HepG2 (cell line): ENCODE data around the gene GPC6. TPM values are rescaled to one million over a fixed set of nuclear protein-coding genes. Genes with fewer than 3 reads are reported as not detected.

Source experiments
- CBX5 ChIP-seq: sonication (generic); formaldehyde crosslinking; IDR thresholded peaks from 2 replicates; pipeline ENCODE4 v1.4.0; 2020; ENCODE audit warnings: missing genetic modification reagents, borderline replicate concordance
- CCDC6 ChIP-seq: sonication (generic); formaldehyde crosslinking; IDR thresholded peaks from 2 replicates; pipeline ENCODE4 v1.8.1; 2022; ENCODE audit warnings: mild to moderate bottlenecking, missing genetic modification reagents, moderate library complexity
- DMAP1 ChIP-seq: IDR thresholded peaks from 2 replicates; pipeline ENCODE4 v1.6.1; 2016
- ISL2 ChIP-seq: sonication (generic); formaldehyde crosslinking; IDR thresholded peaks from 2 replicates; pipeline ENCODE4 v1.5.0; 2020; ENCODE audit warnings: missing genetic modification reagents
- MBNL3 ChIP-seq: fragments of 250-450 bp; sonication (Bioruptor Pico); conservative IDR thresholded peaks from 2 replicates; pipeline ENCODE4 v1.8.0; 2022; ENCODE audit warnings: mild to moderate bottlenecking, inconsistent platforms
- NCOA1 ChIP-seq: sonication (generic); formaldehyde crosslinking; IDR thresholded peaks from 2 replicates; pipeline ENCODE4 v1.9.0; 2021; ENCODE audit warnings: missing genetic modification reagents
- SIX4 ChIP-seq: sonication (generic); formaldehyde crosslinking; IDR thresholded peaks from 2 replicates; pipeline ENCODE4 v1.4.0; 2020; ENCODE audit warnings: missing genetic modification reagents
- SRSF9 ChIP-seq: fragments of 200-400 bp; formaldehyde crosslinking; IDR thresholded peaks from 2 replicates; pipeline ENCODE4 v1.6.1; 2018; ENCODE audit warnings: borderline replicate concordance, mild to moderate bottlenecking, low read depth, low read length; ENCODE audit not compliant: insufficient read depth, poor library complexity, severe bottlenecking
- ZNF329 ChIP-seq: sonication (generic); formaldehyde crosslinking; IDR thresholded peaks from 2 replicates; pipeline ENCODE4 v1.9.0; 2021; ENCODE audit warnings: low read depth, mild to moderate bottlenecking, missing genetic modification reagents
- ZNF567 ChIP-seq: sonication (generic); formaldehyde crosslinking; IDR thresholded peaks from 2 replicates; pipeline ENCODE4 v1.8.1; 2023; ENCODE audit warnings: mild to moderate bottlenecking, missing genetic modification reagents, borderline replicate concordance
- polyA plus RNA-seq, 8 experiments: library from polyadenylated mRNA; depleted of rRNA in 3 of 8; stranded (reverse) in 7 of 8; unstranded in 1 of 8; fragments of >200 nt; fragmentation: Illumina TruSeq in 4 of 8; extraction: Trizol in 4 of 8; gene quantifications; 2 replicates each; pipeline versions ENCODE4 v1.2.1 to v1.2.3, GENCODE V29; 2011 to 2016; ENCODE audit warnings: low read depth in 4 of 8, missing spikeins in 1 of 8, mixed read lengths in 1 of 8; ENCODE audit not compliant: insufficient read depth in 1 of 8
- total RNA-seq, 5 experiments: library from RNA; depleted of rRNA; stranded (reverse); fragments of >200 nt; fragmentation: Illumina TruSeq; extraction: Trizol; gene quantifications; 2 replicates each; pipeline ENCODE4 v1.2.3, GENCODE V29; 2016; ENCODE audit warnings: low read depth in 1 of 5
- TF ChIP-seq, protein P1 (sequence below): sonication (generic); formaldehyde crosslinking; IDR thresholded peaks from 2 replicates; pipeline ENCODE4 v1.5.1; 2020; ENCODE audit warnings: mild to moderate bottlenecking, missing genetic modification reagents, moderate library complexity
- TF ChIP-seq, protein P2 (sequence below): sonication (generic); formaldehyde crosslinking; IDR thresholded peaks from 2 replicates; pipeline ENCODE4 v1.4.0; 2020; ENCODE audit warnings: missing genetic modification reagents, borderline replicate concordance
- TF ChIP-seq, protein P3 (sequence below): IDR thresholded peaks from 2 replicates; pipeline ENCODE4 v1.6.1; 2016; ENCODE audit warnings: low read depth, control low read depth
- TF ChIP-seq, protein P4 (sequence below): sonication (generic); formaldehyde crosslinking; IDR thresholded peaks from 2 replicates; pipeline ENCODE4 v1.4.0; 2020; ENCODE audit warnings: mild to moderate bottlenecking, missing genetic modification reagents, borderline replicate concordance
- TF ChIP-seq, protein P5 (sequence below): sonication (generic); formaldehyde crosslinking; conservative IDR thresholded peaks from 2 replicates; pipeline ENCODE4 v1.4.0; 2020; ENCODE audit warnings: missing genetic modification reagents

The GPC6 gene
- total and polyA plus RNA-seq, 2 of the 13 experiments (the other 11 are each of a cell fraction or from before 2014, with no cell fraction given): 24.5 to 33.9 TPM

DNA sequence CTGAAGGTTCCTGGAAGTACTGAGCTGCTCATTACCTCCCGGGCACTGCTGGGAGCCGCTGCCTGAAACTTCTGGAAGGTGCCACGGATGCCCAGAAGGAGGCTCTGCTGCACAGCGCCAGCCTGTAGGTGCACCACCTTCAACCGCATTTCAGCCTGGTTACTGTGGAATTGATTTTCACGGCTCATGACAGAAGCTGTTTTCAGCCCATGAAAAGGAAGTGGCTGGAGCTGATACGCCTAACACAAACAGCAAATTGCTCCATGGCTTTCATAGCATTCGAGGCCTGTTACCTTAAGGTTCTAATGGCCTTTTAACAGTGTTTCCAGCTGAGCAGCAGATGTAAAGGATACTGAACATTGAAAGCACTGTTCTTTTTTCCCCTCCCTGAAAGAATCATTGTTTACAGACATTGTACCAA is 22.0 kb downstream of the GPC6 start (continued):
- TF ChIP-seq ZNF567 (CRISPR knock-in tag) (0 out of 2 replicates have a peak, but pooled peaks have one; percentile 66), SIX4 (CRISPR knock-in tag) (0 out of 2 replicates have a peak, but pooled peaks have one; percentile 43), DMAP1 (CRISPR knock-in tag) (peak; percentile 53; the same call in 1 of the 2 replicates), NCOA1 (CRISPR knock-in tag) (0 out of 2 replicates have a peak, but pooled peaks have one; percentile 63), CCDC6 (peak; percentile 76; the same call in 1 of the 2 replicates), SRSF9 (no peak), ZNF329 (CRISPR knock-in tag) (no peak), ISL2 (CRISPR knock-in tag) (peak; percentile 76), CBX5 (CRISPR knock-in tag) (peak; percentile 95; the same call in 1 of the 2 replicates), MBNL3 (CRISPR knock-in tag) (no peak)
- TF ChIP-seq, protein P1, sequence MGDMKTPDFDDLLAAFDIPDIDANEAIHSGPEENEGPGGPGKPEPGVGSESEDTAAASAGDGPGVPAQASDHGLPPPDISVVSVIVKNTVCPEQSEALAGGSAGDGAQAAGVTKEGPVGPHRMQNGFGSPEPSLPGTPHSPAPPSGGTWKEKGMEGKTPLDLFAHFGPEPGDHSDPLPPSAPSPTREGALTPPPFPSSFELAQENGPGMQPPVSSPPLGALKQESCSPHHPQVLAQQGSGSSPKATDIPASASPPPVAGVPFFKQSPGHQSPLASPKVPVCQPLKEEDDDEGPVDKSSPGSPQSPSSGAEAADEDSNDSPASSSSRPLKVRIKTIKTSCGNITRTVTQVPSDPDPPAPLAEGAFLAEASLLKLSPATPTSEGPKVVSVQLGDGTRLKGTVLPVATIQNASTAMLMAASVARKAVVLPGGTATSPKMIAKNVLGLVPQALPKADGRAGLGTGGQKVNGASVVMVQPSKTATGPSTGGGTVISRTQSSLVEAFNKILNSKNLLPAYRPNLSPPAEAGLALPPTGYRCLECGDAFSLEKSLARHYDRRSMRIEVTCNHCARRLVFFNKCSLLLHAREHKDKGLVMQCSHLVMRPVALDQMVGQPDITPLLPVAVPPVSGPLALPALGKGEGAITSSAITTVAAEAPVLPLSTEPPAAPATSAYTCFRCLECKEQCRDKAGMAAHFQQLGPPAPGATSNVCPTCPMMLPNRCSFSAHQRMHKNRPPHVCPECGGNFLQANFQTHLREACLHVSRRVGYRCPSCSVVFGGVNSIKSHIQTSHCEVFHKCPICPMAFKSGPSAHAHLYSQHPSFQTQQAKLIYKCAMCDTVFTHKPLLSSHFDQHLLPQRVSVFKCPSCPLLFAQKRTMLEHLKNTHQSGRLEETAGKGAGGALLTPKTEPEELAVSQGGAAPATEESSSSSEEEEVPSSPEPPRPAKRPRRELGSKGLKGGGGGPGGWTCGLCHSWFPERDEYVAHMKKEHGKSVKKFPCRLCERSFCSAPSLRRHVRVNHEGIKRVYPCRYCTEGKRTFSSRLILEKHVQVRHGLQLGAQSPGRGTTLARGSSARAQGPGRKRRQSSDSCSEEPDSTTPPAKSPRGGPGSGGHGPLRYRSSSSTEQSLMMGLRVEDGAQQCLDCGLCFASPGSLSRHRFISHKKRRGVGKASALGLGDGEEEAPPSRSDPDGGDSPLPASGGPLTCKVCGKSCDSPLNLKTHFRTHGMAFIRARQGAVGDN (CRISPR knock-in tag): peak; percentile 94
- TF ChIP-seq, protein P2, sequence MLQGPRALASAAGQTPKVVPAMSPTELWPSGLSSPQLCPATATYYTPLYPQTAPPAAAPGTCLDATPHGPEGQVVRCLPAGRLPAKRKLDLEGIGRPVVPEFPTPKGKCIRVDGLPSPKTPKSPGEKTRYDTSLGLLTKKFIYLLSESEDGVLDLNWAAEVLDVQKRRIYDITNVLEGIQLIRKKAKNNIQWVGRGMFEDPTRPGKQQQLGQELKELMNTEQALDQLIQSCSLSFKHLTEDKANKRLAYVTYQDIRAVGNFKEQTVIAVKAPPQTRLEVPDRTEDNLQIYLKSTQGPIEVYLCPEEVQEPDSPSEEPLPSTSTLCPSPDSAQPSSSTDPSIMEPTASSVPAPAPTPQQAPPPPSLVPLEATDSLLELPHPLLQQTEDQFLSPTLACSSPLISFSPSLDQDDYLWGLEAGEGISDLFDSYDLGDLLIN (CRISPR knock-in tag): no peak
- TF ChIP-seq, protein P3, sequence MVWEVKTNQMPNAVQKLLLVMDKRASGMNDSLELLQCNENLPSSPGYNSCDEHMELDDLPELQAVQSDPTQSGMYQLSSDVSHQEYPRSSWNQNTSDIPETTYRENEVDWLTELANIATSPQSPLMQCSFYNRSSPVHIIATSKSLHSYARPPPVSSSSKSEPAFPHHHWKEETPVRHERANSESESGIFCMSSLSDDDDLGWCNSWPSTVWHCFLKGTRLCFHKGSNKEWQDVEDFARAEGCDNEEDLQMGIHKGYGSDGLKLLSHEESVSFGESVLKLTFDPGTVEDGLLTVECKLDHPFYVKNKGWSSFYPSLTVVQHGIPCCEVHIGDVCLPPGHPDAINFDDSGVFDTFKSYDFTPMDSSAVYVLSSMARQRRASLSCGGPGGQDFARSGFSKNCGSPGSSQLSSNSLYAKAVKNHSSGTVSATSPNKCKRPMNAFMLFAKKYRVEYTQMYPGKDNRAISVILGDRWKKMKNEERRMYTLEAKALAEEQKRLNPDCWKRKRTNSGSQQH (CRISPR knock-in tag): no peak
- TF ChIP-seq, protein P4, sequence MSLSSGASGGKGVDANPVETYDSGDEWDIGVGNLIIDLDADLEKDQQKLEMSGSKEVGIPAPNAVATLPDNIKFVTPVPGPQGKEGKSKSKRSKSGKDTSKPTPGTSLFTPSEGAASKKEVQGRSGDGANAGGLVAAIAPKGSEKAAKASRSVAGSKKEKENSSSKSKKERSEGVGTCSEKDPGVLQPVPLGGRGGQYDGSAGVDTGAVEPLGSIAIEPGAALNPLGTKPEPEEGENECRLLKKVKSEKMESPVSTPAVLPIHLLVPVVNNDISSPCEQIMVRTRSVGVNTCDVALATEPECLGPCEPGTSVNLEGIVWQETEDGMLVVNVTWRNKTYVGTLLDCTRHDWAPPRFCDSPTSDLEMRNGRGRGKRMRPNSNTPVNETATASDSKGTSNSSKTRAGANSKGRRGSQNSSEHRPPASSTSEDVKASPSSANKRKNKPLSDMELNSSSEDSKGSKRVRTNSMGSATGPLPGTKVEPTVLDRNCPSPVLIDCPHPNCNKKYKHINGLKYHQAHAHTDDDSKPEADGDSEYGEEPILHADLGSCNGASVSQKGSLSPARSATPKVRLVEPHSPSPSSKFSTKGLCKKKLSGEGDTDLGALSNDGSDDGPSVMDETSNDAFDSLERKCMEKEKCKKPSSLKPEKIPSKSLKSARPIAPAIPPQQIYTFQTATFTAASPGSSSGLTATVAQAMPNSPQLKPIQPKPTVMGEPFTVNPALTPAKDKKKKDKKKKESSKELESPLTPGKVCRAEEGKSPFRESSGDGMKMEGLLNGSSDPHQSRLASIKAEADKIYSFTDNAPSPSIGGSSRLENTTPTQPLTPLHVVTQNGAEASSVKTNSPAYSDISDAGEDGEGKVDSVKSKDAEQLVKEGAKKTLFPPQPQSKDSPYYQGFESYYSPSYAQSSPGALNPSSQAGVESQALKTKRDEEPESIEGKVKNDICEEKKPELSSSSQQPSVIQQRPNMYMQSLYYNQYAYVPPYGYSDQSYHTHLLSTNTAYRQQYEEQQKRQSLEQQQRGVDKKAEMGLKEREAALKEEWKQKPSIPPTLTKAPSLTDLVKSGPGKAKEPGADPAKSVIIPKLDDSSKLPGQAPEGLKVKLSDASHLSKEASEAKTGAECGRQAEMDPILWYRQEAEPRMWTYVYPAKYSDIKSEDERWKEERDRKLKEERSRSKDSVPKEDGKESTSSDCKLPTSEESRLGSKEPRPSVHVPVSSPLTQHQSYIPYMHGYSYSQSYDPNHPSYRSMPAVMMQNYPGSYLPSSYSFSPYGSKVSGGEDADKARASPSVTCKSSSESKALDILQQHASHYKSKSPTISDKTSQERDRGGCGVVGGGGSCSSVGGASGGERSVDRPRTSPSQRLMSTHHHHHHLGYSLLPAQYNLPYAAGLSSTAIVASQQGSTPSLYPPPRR (CRISPR knock-in tag): peak; percentile 64; the same call in 1 of the 2 replicates
- TF ChIP-seq, protein P5, sequence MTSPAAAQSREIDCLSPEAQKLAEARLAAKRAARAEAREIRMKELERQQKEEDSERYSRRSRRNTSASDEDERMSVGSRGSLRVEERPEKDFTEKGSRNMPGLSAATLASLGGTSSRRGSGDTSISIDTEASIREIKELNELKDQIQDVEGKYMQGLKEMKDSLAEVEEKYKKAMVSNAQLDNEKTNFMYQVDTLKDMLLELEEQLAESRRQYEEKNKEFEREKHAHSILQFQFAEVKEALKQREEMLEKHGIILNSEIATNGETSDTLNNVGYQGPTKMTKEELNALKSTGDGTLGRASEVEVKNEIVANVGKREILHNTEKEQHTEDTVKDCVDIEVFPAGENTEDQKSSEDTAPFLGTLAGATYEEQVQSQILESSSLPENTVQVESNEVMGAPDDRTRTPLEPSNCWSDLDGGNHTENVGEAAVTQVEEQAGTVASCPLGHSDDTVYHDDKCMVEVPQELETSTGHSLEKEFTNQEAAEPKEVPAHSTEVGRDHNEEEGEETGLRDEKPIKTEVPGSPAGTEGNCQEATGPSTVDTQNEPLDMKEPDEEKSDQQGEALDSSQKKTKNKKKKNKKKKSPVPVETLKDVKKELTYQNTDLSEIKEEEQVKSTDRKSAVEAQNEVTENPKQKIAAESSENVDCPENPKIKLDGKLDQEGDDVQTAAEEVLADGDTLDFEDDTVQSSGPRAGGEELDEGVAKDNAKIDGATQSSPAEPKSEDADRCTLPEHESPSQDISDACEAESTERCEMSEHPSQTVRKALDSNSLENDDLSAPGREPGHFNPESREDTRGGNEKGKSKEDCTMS: 0 out of 2 replicates have a peak, but pooled peaks have one; percentile 39
